GM19397 (cell line): ENCODE results near the gene STK36.

ENCODE experiments used
- ATAC-seq: cut with Tn5 transposase; IDR thresholded peaks from one replicate; pipeline ENCODE4 v1.9.1; 2021; ENCODE audit warnings: mild to moderate bottlenecking, moderate library complexity; ENCODE audit not compliant: unreplicated experiment

STK36 gene

DNA sequence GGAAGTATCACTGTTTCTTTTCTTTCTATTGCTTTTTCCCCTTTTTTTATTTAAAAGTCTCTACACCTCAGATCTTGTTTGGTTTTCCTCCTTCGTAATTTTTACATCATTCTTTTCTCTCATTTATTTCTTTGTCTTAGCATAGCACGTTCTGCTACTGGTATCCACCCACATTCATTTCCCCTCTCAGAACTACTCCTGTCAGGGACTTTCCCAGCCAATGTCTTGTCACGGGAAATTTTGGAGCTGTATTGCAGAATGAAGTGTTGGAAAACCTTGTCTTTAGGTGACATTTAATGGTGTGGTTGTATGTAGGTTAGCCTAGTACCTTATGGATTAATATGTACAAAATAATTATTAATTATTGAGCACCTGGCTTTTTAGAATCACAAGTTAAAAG is 72.7 kb downstream of the STK36 start:
- ATAC-seq = no peak

DNA sequence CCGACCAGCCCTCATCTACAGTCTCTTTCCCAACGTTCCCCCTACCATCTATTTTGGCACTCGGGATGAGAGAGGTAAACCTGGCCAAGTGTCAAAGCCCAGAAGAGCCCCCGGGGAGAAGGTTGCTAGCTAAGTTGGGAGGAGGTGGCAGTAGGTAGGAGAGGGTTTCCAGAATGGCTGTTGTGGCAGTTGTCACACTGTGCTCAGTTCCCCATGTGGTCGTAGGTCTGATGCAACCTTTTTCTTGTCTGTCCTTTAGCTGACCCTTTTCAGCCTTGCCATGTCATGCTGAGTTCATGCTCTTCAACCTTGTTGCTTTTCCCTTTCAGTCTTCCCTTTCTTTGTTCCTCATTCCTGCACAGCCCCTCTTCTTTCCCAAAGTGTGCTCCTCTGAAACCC is 73.3 kb downstream of the STK36 start:
- ATAC-seq = no peak

- ATAC-seq = no peak
These were observed 73.9 kb downstream of the STK36 start for GRCh38 chr2:218745559-218746469.

DNA sequence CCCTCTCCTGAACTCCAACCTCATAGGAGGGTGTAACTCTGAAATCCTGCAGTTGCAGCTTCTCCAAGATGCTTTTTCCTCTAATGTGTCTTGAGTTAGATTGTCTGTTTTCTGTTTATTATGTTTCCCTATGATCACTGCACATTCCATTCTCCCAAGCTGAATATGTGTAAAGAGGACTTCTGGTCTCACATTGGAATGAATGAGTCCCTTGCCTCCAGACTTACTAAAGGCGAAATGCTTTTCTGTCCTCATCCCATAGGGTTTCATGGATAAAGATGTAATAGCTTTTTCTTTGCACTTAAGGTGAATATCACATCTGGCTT is 74.5 kb downstream of the STK36 start:
- no peak for ATAC-seq

- no peak for ATAC-seq
These were observed 75.1 kb downstream of the STK36 start for GRCh38 chr2:218746960-218747359.

GRCh38 chr2:218748741-218749441 is 77.0 kb downstream of the STK36 start:
- ATAC-seq = no peak
